Spleen (tissue), 11 donors: ENCODE measurements around the gene SRPK2. TPM values are rescaled to one million over a fixed set of nuclear protein-coding genes. Genes with fewer than 3 reads are reported as not detected.

Source experiments
- DNase-seq: peaks from one replicate; pipeline ENCODE4 v3.0.0-alpha.2; 2020
- H3K27ac ChIP-seq, 8 donors: fragments of 200-600 bp; sonication (generic) in 7 of 8; 1 replicate in 4 of 8; 2 replicates in 4 of 8; pipeline versions ENCODE4 v1.5.0 to v1.8.0; 2016 to 2021; ENCODE audit warnings: inconsistent platforms in 4 of 8, mild to moderate bottlenecking in 4 of 8, moderate library complexity in 1 of 8
- H3K27me3 ChIP-seq, 7 donors: fragments of 200-600 bp; sonication (generic) in 6 of 7; replicated peaks in 1 of 7; 1 replicate in 4 of 7; 2 replicates in 3 of 7; pipeline versions ENCODE4 v1.5.0 to v1.8.0; 2016 to 2021; ENCODE audit warnings: inconsistent platforms in 3 of 7, mild to moderate bottlenecking in 1 of 7
- H3K36me3 ChIP-seq, 6 donors: fragments of 200-600 bp; sonication (generic) in 5 of 6; 1 replicate in 4 of 6; 2 replicates in 2 of 6; pipeline versions ENCODE4 v1.5.0 to v1.8.0; 2016 to 2021; ENCODE audit warnings: inconsistent platforms in 2 of 6
- H3K4me1 ChIP-seq, 6 donors: fragments of 200-600 bp; sonication (generic) in 5 of 6; 1 replicate in 3 of 6; 2 replicates in 3 of 6; pipeline versions ENCODE4 v1.5.0 to v1.8.0; 2016 to 2021; ENCODE audit warnings: inconsistent platforms in 3 of 6
- H3K4me3 ChIP-seq, 8 donors: fragments of 200-600 bp; sonication (generic) in 7 of 8; 1 replicate in 4 of 8; 2 replicates in 4 of 8; pipeline versions ENCODE4 v1.5.0 to v1.8.0; 2016 to 2021; ENCODE audit warnings: inconsistent platforms in 4 of 8, mild to moderate bottlenecking in 4 of 8, moderate library complexity in 2 of 8
- H3K9me3 ChIP-seq, 8 donors: fragments of 200-600 bp; sonication (generic) in 7 of 8; 1 replicate in 4 of 8; 2 replicates in 4 of 8; pipeline versions ENCODE4 v1.5.0 to v1.8.0; 2016 to 2021; ENCODE audit warnings: inconsistent platforms in 4 of 8
- POLR2A ChIP-seq, 3 donors: fragments of 450-650 bp; IDR thresholded peaks; one replicate each; pipeline ENCODE4 v1.5.1; 2017; ENCODE audit warnings: antibody characterized with exemption in 3 of 3, mild to moderate bottlenecking in 1 of 3
- POLR2AphosphoS5 ChIP-seq, 3 donors: sonication (generic); formaldehyde crosslinking; IDR thresholded peaks; one replicate each; pipeline ENCODE4 v1.5.1; 2017; ENCODE audit warnings: antibody characterized with exemption in 3 of 3
- WGBS, 5 donors: extraction: QIAGEN DNeasy Blood & Tissue Kit in 3 of 5; methylation state at CpG; one replicate each; pipeline versions ENCODE4 v1.1.5 to v1.1.7; 2013 to 2018; 5-methylcytosine and 5-hydroxymethylcytosine counted together
- intact Hi-C: fragments of 100-400 bp; cut with DNase I; formaldehyde crosslinking; loops from one replicate; pipeline ENCODE4 v1.15.0; 2023; ENCODE audit warnings: low total_unique reads
- polyA plus RNA-seq, 3 donors: library from polyadenylated mRNA; stranded (reverse); fragments of 200-250 nt; gene quantifications; one replicate each; pipeline ENCODE4 v1.2.1, GENCODE V29; 2013
- total RNA-seq, 7 donors: library from RNA; depleted of rRNA in 3 of 7; stranded (reverse); fragments of >200 nt in 3 of 7; fragmentation: NEBNext Ultra II Directional in 4 of 7; extraction: Animal tissue kit (Norgen Biotek cat#: 25700) in 4 of 7; gene quantifications; one replicate each; pipeline versions ENCODE4 v1.1.0 to v1.2.1, GENCODE V29; 2016 to 2021
- TF ChIP-seq, protein P1 (sequence below), 11 experiments: fragments of 200-600 bp in 7 of 11; fragments of 450-650 bp in 4 of 11; sonication (generic) in 4 of 11; IDR thresholded peaks in 8 of 11; conservative IDR thresholded peaks in 3 of 11; 1 replicate in 7 of 11; 2 replicates in 4 of 11; pipeline versions ENCODE4 v1.4.0 to v1.8.0; 2016 to 2021; ENCODE audit warnings: antibody characterized with exemption in 11 of 11, inconsistent platforms in 4 of 11, mild to moderate bottlenecking in 1 of 11
- donor health status: healthy with polysubstance abuse.
- donor health status: DM: no; HTN: no; CAD: no; lungs with moderate emphysema.
- donor health status: DM: no; HTN: no; CAD: no.
- donor health status: Bipolar disorder and iron deficiency.
- donor health status: healthy.
- donor health status: DM: no; HTN: no; CAD: no.
- donor health status: DM: yes; HTN: yes; CAD: no.

The SRPK2 gene
- total and polyA plus RNA-seq, 10 donors = 9.6 to 60.3 (median 46.2) TPM

- H3K27me3 ChIP-seq = no peaks in the 10 kb centered on the region
- no peak overlapping the region for H3K27ac ChIP-seq
- TF ChIP-seq POLR2AphosphoS5 (IDR thresholded peaks at IDR 0.05) (no peak), POLR2A (IDR thresholded peaks at IDR 0.05) (no peak)
- TF ChIP-seq, protein P1, sequence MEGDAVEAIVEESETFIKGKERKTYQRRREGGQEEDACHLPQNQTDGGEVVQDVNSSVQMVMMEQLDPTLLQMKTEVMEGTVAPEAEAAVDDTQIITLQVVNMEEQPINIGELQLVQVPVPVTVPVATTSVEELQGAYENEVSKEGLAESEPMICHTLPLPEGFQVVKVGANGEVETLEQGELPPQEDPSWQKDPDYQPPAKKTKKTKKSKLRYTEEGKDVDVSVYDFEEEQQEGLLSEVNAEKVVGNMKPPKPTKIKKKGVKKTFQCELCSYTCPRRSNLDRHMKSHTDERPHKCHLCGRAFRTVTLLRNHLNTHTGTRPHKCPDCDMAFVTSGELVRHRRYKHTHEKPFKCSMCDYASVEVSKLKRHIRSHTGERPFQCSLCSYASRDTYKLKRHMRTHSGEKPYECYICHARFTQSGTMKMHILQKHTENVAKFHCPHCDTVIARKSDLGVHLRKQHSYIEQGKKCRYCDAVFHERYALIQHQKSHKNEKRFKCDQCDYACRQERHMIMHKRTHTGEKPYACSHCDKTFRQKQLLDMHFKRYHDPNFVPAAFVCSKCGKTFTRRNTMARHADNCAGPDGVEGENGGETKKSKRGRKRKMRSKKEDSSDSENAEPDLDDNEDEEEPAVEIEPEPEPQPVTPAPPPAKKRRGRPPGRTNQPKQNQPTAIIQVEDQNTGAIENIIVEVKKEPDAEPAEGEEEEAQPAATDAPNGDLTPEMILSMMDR (IDR thresholded peaks at IDR 0.05 in 8 of 11, conservative IDR thresholded peaks at IDR 0.05 in 3 of 11) = no peak
- no peaks in the 10 kb centered on the region for H3K9me3 ChIP-seq
- no peak for DNase-seq
- WGBS, 5 donors = 94 to 97% (median 96%) methylated on average over 8 of the region's 8 CpGs
- intact Hi-C loops = no loop called here
- H3K4me1 ChIP-seq = peaks cover 0 to 29% (median 3%) of the 10 kb centered on the region in 6 donors
- no peak overlapping the region for H3K4me3 ChIP-seq
- peaks cover 0 to 8% (median 0%) of the 10 kb centered on the region in 6 donors for H3K36me3 ChIP-seq
Observed at GRCh38 chr7:105189859-105190492, 198.7 kb downstream of the SRPK2 start.

GRCh38 chr7:105188201-105188600, 200.5 kb downstream of the SRPK2 start:
- Histone ChIP-seq H3K27ac (no peak overlapping the region), H3K36me3 (peaks cover 0 to 8% (median 0%) of the 10 kb centered on the region in 6 donors), H3K27me3 (no peaks in the 10 kb centered on the region), H3K9me3 (no peaks in the 10 kb centered on the region), H3K4me1 (peaks cover 0 to 23% (median 3%) of the 10 kb centered on the region in 6 donors), H3K4me3 (no peak overlapping the region)
- DNase-seq = no peak
- intact Hi-C loops = no loop called here
- no peak for TF ChIP-seq POLR2A (IDR thresholded peaks at IDR 0.05)
- TF ChIP-seq, protein P1 (IDR thresholded peaks at IDR 0.05 in 8 of 11, conservative IDR thresholded peaks at IDR 0.05 in 3 of 11) = no peak
- no peak for TF ChIP-seq POLR2AphosphoS5 (IDR thresholded peaks at IDR 0.05)

DNA sequence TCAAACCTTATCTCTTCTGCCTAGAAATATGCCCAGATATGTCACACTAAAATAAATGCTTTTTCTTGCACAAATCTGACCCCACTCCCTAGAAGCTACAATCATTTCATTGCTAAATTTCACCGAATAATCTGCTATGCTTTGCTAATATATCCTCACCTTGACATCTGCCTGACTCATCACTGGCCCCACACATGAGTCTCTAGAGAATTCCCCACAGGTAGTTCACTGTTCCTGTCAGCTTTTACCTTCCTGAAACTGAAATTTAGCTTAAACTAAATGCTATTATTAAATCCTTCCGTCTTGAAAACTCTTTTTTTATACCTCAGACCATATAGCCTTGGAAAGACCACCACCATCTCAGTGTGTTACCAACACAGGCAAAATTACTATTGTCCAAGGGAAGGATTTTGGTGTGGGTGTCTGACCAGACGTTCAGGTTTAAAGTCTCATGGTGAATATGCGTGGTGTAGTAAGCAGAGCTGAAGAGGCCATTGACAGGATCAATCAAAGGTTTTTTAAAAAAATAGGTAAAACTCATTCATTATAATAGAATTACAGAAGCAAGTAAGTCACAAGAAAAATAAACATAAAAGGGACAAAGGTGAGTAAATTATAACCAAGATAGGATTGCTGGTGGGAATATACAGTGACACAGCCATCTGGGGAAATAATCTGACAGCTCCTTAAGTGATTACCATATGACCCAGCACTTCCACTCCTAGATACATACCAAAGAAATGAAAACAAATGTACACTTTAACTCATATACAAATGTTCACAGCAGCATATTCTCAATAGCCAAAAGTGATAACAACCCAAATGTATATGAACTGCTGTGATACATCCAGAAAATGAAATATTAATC, 201.2 kb downstream of the SRPK2 start:
- H3K27ac ChIP-seq = no peak overlapping the region
- H3K9me3 ChIP-seq = no peaks in the 10 kb centered on the region
- H3K27me3 ChIP-seq = no peaks in the 10 kb centered on the region
- peaks cover 0 to 18% (median 3%) of the 10 kb centered on the region in 6 donors for H3K4me1 ChIP-seq
- TF ChIP-seq, protein P1 (IDR thresholded peaks at IDR 0.05 in 8 of 11, conservative IDR thresholded peaks at IDR 0.05 in 3 of 11) = no peak
- TF ChIP-seq POLR2AphosphoS5 (IDR thresholded peaks at IDR 0.05) (no peak), POLR2A (IDR thresholded peaks at IDR 0.05) (no peak)
- DNase-seq = no peak
- WGBS, 5 donors = 75 to 86% (median 85%) methylated on average over 4 of the region's 4 CpGs
- intact Hi-C loops = no loop called here
- H3K36me3 ChIP-seq = peaks cover 0 to 8% (median 0%) of the 10 kb centered on the region in 6 donors
- no peak overlapping the region for H3K4me3 ChIP-seq
